H1 (cell line): ENCODE data around the gene GUCY1A2. TPM values are rescaled to one million over a fixed set of nuclear protein-coding genes. Genes with fewer than 3 reads are reported as not detected.

Experiments used
- CTCF ChIA-PET: fragments of 300-600 bp; sonication (Branson Sonifier 250); formaldehyde crosslinking; loops from one replicate; lab custom pipeline; 2021; ENCODE audit not compliant: partially characterized antibody; lab: Charles Lee
- POLR2A ChIA-PET: fragments of 300-600 bp; sonication (Branson Sonifier 250); formaldehyde crosslinking; loops from one replicate; lab custom pipeline; 2021; ENCODE audit warnings: inconsistent platforms; ENCODE audit not compliant: partially characterized antibody; lab: Charles Lee
- DNase-seq, 2 experiments: peaks; one replicate each; pipeline versions ENCODE4 v3.0.0 to v3.0.0-alpha.2; 2010 to 2022; ENCODE audit warnings: low spot score in 2 of 2, low read depth in 1 of 2, mixed read lengths in 1 of 2
- FAIRE-seq: peaks from 2 replicates; lab custom pipeline; 2011; peaks lifted over from hg19 to GRCh38; lab: Jason Lieb, UNC
- H2AFZ ChIP-seq: 2 replicates; pipeline ENCODE4 v1.8.1; 2012; ENCODE audit warnings: low read length, inconsistent platforms
- H2AK5ac ChIP-seq: 2 replicates; pipeline ENCODE4 v1.6.1; 2013; ENCODE audit warnings: low read depth, low read length
- H2BK120ac ChIP-seq: replicated peaks from 2 replicates; pipeline ENCODE3; 2013; ENCODE audit warnings: low read depth, low read length, inconsistent platforms
- H2BK12ac ChIP-seq: 2 replicates; pipeline ENCODE4 v1.6.1; 2013; ENCODE audit warnings: low read depth, low read length
- H2BK15ac ChIP-seq: 2 replicates; pipeline ENCODE4 v1.6.1; 2013; ENCODE audit warnings: low read length
- H2BK20ac ChIP-seq: 2 replicates; pipeline ENCODE4 v1.6.1; 2013; ENCODE audit warnings: low read length
- H2BK5ac ChIP-seq: 2 replicates; pipeline ENCODE4 v1.6.1; 2013; ENCODE audit warnings: low read depth, low read length
- H3K14ac ChIP-seq: 2 replicates; pipeline ENCODE4 v1.6.1; 2013; ENCODE audit warnings: inconsistent platforms; ENCODE audit not compliant: insufficient read length
- H3K18ac ChIP-seq: 2 replicates; pipeline ENCODE4 v1.6.1; 2013; ENCODE audit warnings: low read length; ENCODE audit errors: extremely low read depth
- H3K23ac ChIP-seq: 2 replicates; pipeline ENCODE4 v1.6.1; 2013; ENCODE audit warnings: inconsistent platforms; ENCODE audit not compliant: insufficient read length
- H3K23me2 ChIP-seq: 2 replicates; pipeline ENCODE4 v1.6.1; 2013; ENCODE audit warnings: low read depth, low read length
- H3K27ac ChIP-seq: 2 replicates; pipeline ENCODE4 v1.6.1; 2011; ENCODE audit warnings: low read depth, low read length, inconsistent platforms
- H3K27me3 ChIP-seq, 4 experiments: replicated peaks in 1 of 4; 1 replicate in 1 of 4; 2 replicates in 3 of 4; pipeline versions ENCODE4 v1.6.1 to v1.8.1; 2011 to 2013; ENCODE audit warnings: low read length in 3 of 4, mild to moderate bottlenecking in 3 of 4, inconsistent platforms in 2 of 4, mixed read lengths in 2 of 4, moderate library complexity in 1 of 4; ENCODE audit not compliant: control insufficient read depth in 3 of 4, insufficient read depth in 3 of 4; ENCODE audit errors: extremely low read depth in 1 of 4
- H3K36me3 ChIP-seq, 4 experiments: 2 replicates each; pipeline versions ENCODE4 v1.6.1 to v1.8.1; 2011 to 2013; ENCODE audit warnings: mild to moderate bottlenecking in 4 of 4, low read length in 3 of 4, moderate library complexity in 2 of 4, control low read depth in 1 of 4, inconsistent platforms in 1 of 4; ENCODE audit not compliant: insufficient read depth in 4 of 4, control insufficient read depth in 2 of 4
- H3K4ac ChIP-seq: replicated peaks from 2 replicates; pipeline ENCODE3; 2013; ENCODE audit warnings: low read length, low read depth, mixed read lengths, inconsistent platforms; ENCODE audit not compliant: insufficient read length
- H3K4me1 ChIP-seq, 4 experiments: replicated peaks in 1 of 4; 1 replicate in 1 of 4; 2 replicates in 3 of 4; pipeline versions ENCODE4 v1.6.1 to v1.8.1; 2011 to 2013; ENCODE audit warnings: low read length in 3 of 4, inconsistent platforms in 2 of 4, mixed read lengths in 1 of 4; ENCODE audit not compliant: insufficient read depth in 4 of 4, control insufficient read depth in 3 of 4
- H3K4me2 ChIP-seq, 2 experiments: 2 replicates each; pipeline versions ENCODE4 v1.6.1 to v1.8.1; 2011 to 2013; ENCODE audit warnings: low read depth in 2 of 2, low read length in 2 of 2, control low read depth in 1 of 2, inconsistent platforms in 1 of 2, mild to moderate bottlenecking in 1 of 2; ENCODE audit not compliant: insufficient read depth in 1 of 2
- H3K4me3 ChIP-seq, 4 experiments: fragments of 200-600, 300-600 bp in 1 of 4; sonication (generic), shearing (Covaris generic), sonication (Bioruptor Twin) in 1 of 4; 2 replicates each; pipeline versions ENCODE4 v1.5.1 to v1.8.1; 2011 to 2016; ENCODE audit warnings: low read length in 4 of 4, low read depth in 3 of 4, control low read depth in 2 of 4, inconsistent platforms in 2 of 4, mild to moderate bottlenecking in 2 of 4, mixed read lengths in 1 of 4, moderate library complexity in 1 of 4; ENCODE audit not compliant: insufficient read depth in 2 of 4; ENCODE audit errors: extremely low read depth in 1 of 4
- H3K56ac ChIP-seq: replicated peaks from 2 replicates; pipeline ENCODE3; 2013; ENCODE audit warnings: low read depth, mild to moderate bottlenecking, mixed read lengths, low read length, inconsistent platforms; ENCODE audit not compliant: insufficient read length
- H3K79me1 ChIP-seq: 2 replicates; pipeline ENCODE4 v1.6.1; 2013; ENCODE audit warnings: low read depth, low read length, control low read depth
- H3K79me2 ChIP-seq, 2 experiments: 2 replicates each; pipeline versions ENCODE4 v1.6.1 to v1.8.1; 2012 to 2013; ENCODE audit warnings: low read length in 2 of 2, mild to moderate bottlenecking in 2 of 2, inconsistent platforms in 1 of 2; ENCODE audit not compliant: insufficient read depth in 2 of 2, control insufficient read depth in 1 of 2
- H3K9ac ChIP-seq, 4 experiments: replicated peaks in 1 of 4; 1 replicate in 1 of 4; 2 replicates in 3 of 4; pipeline versions ENCODE4 v1.6.1 to v1.8.1; 2011 to 2013; ENCODE audit warnings: low read depth in 3 of 4, low read length in 3 of 4, control low read depth in 2 of 4, mild to moderate bottlenecking in 2 of 4, moderate library complexity in 2 of 4, inconsistent platforms in 1 of 4; ENCODE audit errors: extremely low read depth in 1 of 4
- H3K9me3 ChIP-seq, 2 experiments: 2 replicates each; pipeline versions ENCODE4 v1.6.1 to v1.8.1; 2012 to 2013; ENCODE audit warnings: mild to moderate bottlenecking in 2 of 2, moderate library complexity in 2 of 2, control low read depth in 1 of 2, inconsistent platforms in 1 of 2, low read depth in 1 of 2, low read length in 1 of 2, mixed read lengths in 1 of 2; ENCODE audit not compliant: insufficient read depth in 2 of 2
- H4K20me1 ChIP-seq, 2 experiments: replicated peaks in 1 of 2; 2 replicates each; pipeline versions ENCODE3 to v1.8.1; 2011 to 2013; ENCODE audit warnings: inconsistent platforms in 2 of 2, low read length in 2 of 2, mild to moderate bottlenecking in 1 of 2; ENCODE audit not compliant: insufficient read depth in 2 of 2, control insufficient read depth in 1 of 2
- H4K5ac ChIP-seq: 2 replicates; pipeline ENCODE4 v1.6.1; 2013; ENCODE audit warnings: low read length, low read depth, mixed read lengths, inconsistent platforms; ENCODE audit not compliant: insufficient read length
- H4K8ac ChIP-seq: 2 replicates; pipeline ENCODE4 v1.8.0; 2013; ENCODE audit warnings: mild to moderate bottlenecking, moderate library complexity, low read length, inconsistent platforms; ENCODE audit not compliant: insufficient read depth; ENCODE audit errors: extremely low read depth
- H4K91ac ChIP-seq: replicated peaks from 2 replicates; pipeline ENCODE3; 2013; ENCODE audit warnings: low read length, mixed read lengths, inconsistent platforms; ENCODE audit not compliant: insufficient read length
- CREB1 ChIP-seq: IDR thresholded peaks from 2 replicates; pipeline ENCODE4 v1.6.1; 2012; ENCODE audit warnings: inconsistent platforms
- RAD21 ChIP-seq, 2 experiments: IDR thresholded peaks in 1 of 2; conservative IDR thresholded peaks in 1 of 2; 2 replicates each; pipeline ENCODE4 v1.6.1; 2011; ENCODE audit warnings: low read depth in 2 of 2, low read length in 2 of 2, improper control_type of control experiment in 1 of 2, inconsistent platforms in 1 of 2, mild to moderate bottlenecking in 1 of 2, moderate library complexity in 1 of 2
- WGBS, 2 experiments: shearing (Covaris generic) in 1 of 2; methylation state at CpG; one replicate each; pipeline versions ENCODE4 v1.1.6 to v1.1.7; 2013 to 2015; ENCODE audit warnings: low lambda C conversion rate in 2 of 2, mixed read lengths in 2 of 2, inconsistent platforms in 1 of 2, low coverage in 1 of 2, missing lambda C conversion rate in 1 of 2; ENCODE audit not compliant: insufficient replicate concordance in 2 of 2, insufficient coverage in 1 of 2, insufficient read length in 1 of 2; ENCODE audit errors: extremely low coverage in 1 of 2, missing lambda C conversion rate in 1 of 2; 5-methylcytosine and 5-hydroxymethylcytosine counted together
- polyA plus RNA-seq, 7 experiments: library from polyadenylated mRNA; depleted of rRNA in 3 of 7; stranded (reverse) in 5 of 7; unstranded in 2 of 7; fragments of >200 nt in 5 of 7; fragments of 200-250 nt in 2 of 7; gene quantifications; 1 replicate in 5 of 7; 2 replicates in 1 of 7; 4 replicates in 1 of 7; pipeline versions ENCODE4 v1.2.1 to v1.2.3, GENCODE V29; 2011 to 2013; ENCODE audit warnings: missing spikeins in 2 of 7, mixed read lengths in 2 of 7
- total RNA-seq: library from RNA; stranded (reverse); fragmentation: NEBNext Ultra II Directional; extraction: Animal tissue kit (Norgen Biotek cat#: 25700); gene quantifications from 2 replicates; pipeline ENCODE4 v1.2.1, GENCODE V29; 2021
- TF ChIP-seq, protein P1 (sequence below), 3 experiments: IDR thresholded peaks; 1 replicate in 2 of 3; 2 replicates in 1 of 3; pipeline versions ENCODE4 v1.5.1 to v1.6.1; 2011; ENCODE audit warnings: low read length in 3 of 3, mild to moderate bottlenecking in 3 of 3, inconsistent platforms in 2 of 3, low read depth in 1 of 3, moderate library complexity in 1 of 3; ENCODE audit not compliant: insufficient read depth in 1 of 3; ENCODE audit errors: control extremely low read depth in 1 of 3

Gene GUCY1A2
- total and polyA plus RNA-seq, 2 of the 8 experiments (the other 6 are each of a cell fraction or from before 2014, with no cell fraction given) = 0.11 to 1.9 TPM

DNA sequence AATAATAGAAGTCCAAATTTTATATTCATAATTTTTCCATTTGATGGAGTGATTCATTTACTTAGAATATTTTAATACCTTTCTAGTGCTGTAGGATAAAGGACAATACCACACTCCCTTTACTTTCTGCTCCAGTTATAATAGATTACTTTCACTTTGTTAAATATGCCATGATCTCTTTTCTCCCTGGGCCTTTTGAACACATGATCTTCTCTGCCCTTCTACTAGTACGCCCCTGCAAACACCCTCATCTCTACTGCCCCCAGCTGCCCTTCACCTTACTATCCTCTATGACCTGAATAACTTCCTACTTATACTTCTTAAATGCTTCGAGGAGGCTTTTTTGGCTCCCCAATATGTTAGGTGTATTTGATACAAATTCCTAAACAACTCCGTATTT is 177.3 kb downstream of the GUCY1A2 start:
- H3K4me2 ChIP-seq = no peak overlapping the region
- H4K91ac ChIP-seq = no peak overlapping the region
- CTCF ChIA-PET = no interaction called here
- no peak overlapping the region for H2AFZ ChIP-seq
- no peak overlapping the region for H3K4ac ChIP-seq
- no peak for FAIRE-seq
- H2BK120ac ChIP-seq = no peak overlapping the region
- H3K27me3 ChIP-seq = no peaks in the 10 kb centered on the region
- H3K4me3 ChIP-seq = no peak overlapping the region
- H2BK20ac ChIP-seq = no peak overlapping the region
- no peak overlapping the region for H3K56ac ChIP-seq
- H3K79me1 ChIP-seq = no peaks in the 10 kb centered on the region
- no peak overlapping the region for H3K14ac ChIP-seq
- no peak overlapping the region for H2BK5ac ChIP-seq
- no peaks in the 10 kb centered on the region for H3K9me3 ChIP-seq
- H2AK5ac ChIP-seq = no peak overlapping the region
- no peak overlapping the region for H4K5ac ChIP-seq
- no peak for DNase-seq
- H3K23ac ChIP-seq = no peak overlapping the region
- peaks cover 0 to 3% (median 0%) of the 10 kb centered on the region in 4 experiments; a peak in 1 of 7 replicates for H3K4me1 ChIP-seq
- no peak overlapping the region for H2BK15ac ChIP-seq
- H3K36me3 ChIP-seq = no peaks in the 10 kb centered on the region
- H3K9ac ChIP-seq = no peak overlapping the region
- H3K79me2 ChIP-seq = no peaks in the 10 kb centered on the region
- H3K27ac ChIP-seq = no peak overlapping the region
- 92% methylated on average over 3 of the region's 3 CpGs; no CpG with 5 or more reads in 1 of the 2 experiments for whole genome bisulfite sequencing, 2 experiments
- TF ChIP-seq CREB1 = no peak
- peak in 1 of 2 experiments; percentile 30; a peak in 2 of 4 replicates for TF ChIP-seq RAD21 (IDR thresholded peaks at IDR 0.05 in 1 of 2, conservative IDR thresholded peaks at IDR 0.05 in 1 of 2; ENCODE audit: low read depth in 2 of 2, low read length in 2 of 2)
- TF ChIP-seq, protein P1, sequence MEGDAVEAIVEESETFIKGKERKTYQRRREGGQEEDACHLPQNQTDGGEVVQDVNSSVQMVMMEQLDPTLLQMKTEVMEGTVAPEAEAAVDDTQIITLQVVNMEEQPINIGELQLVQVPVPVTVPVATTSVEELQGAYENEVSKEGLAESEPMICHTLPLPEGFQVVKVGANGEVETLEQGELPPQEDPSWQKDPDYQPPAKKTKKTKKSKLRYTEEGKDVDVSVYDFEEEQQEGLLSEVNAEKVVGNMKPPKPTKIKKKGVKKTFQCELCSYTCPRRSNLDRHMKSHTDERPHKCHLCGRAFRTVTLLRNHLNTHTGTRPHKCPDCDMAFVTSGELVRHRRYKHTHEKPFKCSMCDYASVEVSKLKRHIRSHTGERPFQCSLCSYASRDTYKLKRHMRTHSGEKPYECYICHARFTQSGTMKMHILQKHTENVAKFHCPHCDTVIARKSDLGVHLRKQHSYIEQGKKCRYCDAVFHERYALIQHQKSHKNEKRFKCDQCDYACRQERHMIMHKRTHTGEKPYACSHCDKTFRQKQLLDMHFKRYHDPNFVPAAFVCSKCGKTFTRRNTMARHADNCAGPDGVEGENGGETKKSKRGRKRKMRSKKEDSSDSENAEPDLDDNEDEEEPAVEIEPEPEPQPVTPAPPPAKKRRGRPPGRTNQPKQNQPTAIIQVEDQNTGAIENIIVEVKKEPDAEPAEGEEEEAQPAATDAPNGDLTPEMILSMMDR (IDR thresholded peaks at IDR 0.05; ENCODE audit: control extremely low read depth in 1 of 3, insufficient read depth in 1 of 3, low read depth in 1 of 3, low read length in 3 of 3) = peak in 1 of 3 experiments; percentile 19; a peak in 2 of 4 replicates
- no peak overlapping the region for H2BK12ac ChIP-seq
- no peak overlapping the region for H4K8ac ChIP-seq
- H3K18ac ChIP-seq = no peak overlapping the region
- POLR2A ChIA-PET = no interaction called here
- H3K23me2 ChIP-seq = no peaks in the 10 kb centered on the region
- no peaks in the 10 kb centered on the region for H4K20me1 ChIP-seq
